H9 (cell line): ENCODE data around the gene CARS1. TPM values are rescaled to one million over a fixed set of nuclear protein-coding genes. Genes with fewer than 3 reads are reported as not detected.

ENCODE experiments used
- DNase-seq: peaks from one replicate; pipeline ENCODE4 v3.0.0-alpha.2; 2017
- H2AFZ ChIP-seq: one replicate; pipeline ENCODE4 v1.6.1; 2013; ENCODE audit warnings: mild to moderate bottlenecking, low read length, control low read depth, moderate library complexity
- H2AK5ac ChIP-seq: 2 replicates; pipeline ENCODE4 v1.6.1; 2013; ENCODE audit warnings: low read length, control low read depth, mixed read lengths; ENCODE audit not compliant: insufficient read length
- H2BK120ac ChIP-seq: one replicate; pipeline ENCODE4 v1.6.1; 2013; ENCODE audit warnings: low read depth, mild to moderate bottlenecking, low read length, control low read depth, inconsistent platforms; ENCODE audit not compliant: poor library complexity, severe bottlenecking
- H2BK12ac ChIP-seq: 2 replicates; pipeline ENCODE4 v1.6.1; 2013; ENCODE audit warnings: low read length, control low read depth, mixed read lengths, low read depth; ENCODE audit not compliant: insufficient read length
- H2BK15ac ChIP-seq: 2 replicates; pipeline ENCODE4 v1.6.1; 2013; ENCODE audit warnings: low read depth, low read length, control low read depth
- H2BK20ac ChIP-seq: one replicate; pipeline ENCODE4 v1.6.1; 2013; ENCODE audit warnings: low read depth, mild to moderate bottlenecking, low read length, control low read depth, inconsistent platforms; ENCODE audit not compliant: poor library complexity, severe bottlenecking
- H2BK5ac ChIP-seq: 2 replicates; pipeline ENCODE4 v1.6.1; 2013; ENCODE audit warnings: low read length, control low read depth, mixed read lengths; ENCODE audit not compliant: insufficient read length
- H3K14ac ChIP-seq: 2 replicates; pipeline ENCODE4 v1.6.1; 2013; ENCODE audit warnings: low read length, control low read depth; ENCODE audit not compliant: insufficient read depth
- H3K18ac ChIP-seq: 2 replicates; pipeline ENCODE4 v1.6.1; 2013; ENCODE audit warnings: low read depth, mild to moderate bottlenecking, mixed read lengths, low read length, control low read depth; ENCODE audit not compliant: insufficient read length
- H3K23ac ChIP-seq: 2 replicates; pipeline ENCODE4 v1.6.1; 2013; ENCODE audit warnings: low read length, control low read depth, mixed read lengths, low read depth; ENCODE audit not compliant: insufficient read length
- H3K23me2 ChIP-seq: 2 replicates; pipeline ENCODE4 v1.6.1; 2013; ENCODE audit warnings: low read depth, mild to moderate bottlenecking, mixed read lengths, low read length, control low read depth; ENCODE audit not compliant: insufficient read length, poor library complexity, severe bottlenecking
- H3K27ac ChIP-seq: 2 replicates; pipeline ENCODE4 v1.5.1; 2013; ENCODE audit warnings: low read length, control low read depth, mixed read lengths, low read depth; ENCODE audit not compliant: insufficient read length
- H3K27me3 ChIP-seq: 2 replicates; pipeline ENCODE4 v1.6.1; 2013; ENCODE audit warnings: low read length, control low read depth, inconsistent platforms; ENCODE audit not compliant: insufficient read depth
- H3K4ac ChIP-seq: 2 replicates; pipeline ENCODE4 v1.6.1; 2013; ENCODE audit warnings: low read depth, mild to moderate bottlenecking, control low read depth, inconsistent platforms, low read length, moderate library complexity
- H3K4me1 ChIP-seq: 2 replicates; pipeline ENCODE4 v1.6.1; 2013; ENCODE audit warnings: low read length, control low read depth, inconsistent platforms; ENCODE audit not compliant: insufficient read depth
- H3K4me2 ChIP-seq: 2 replicates; pipeline ENCODE4 v1.6.1; 2013; ENCODE audit warnings: low read length, control low read depth, mixed read lengths; ENCODE audit not compliant: insufficient read length, insufficient read depth
- H3K56ac ChIP-seq: 2 replicates; pipeline ENCODE4 v1.6.1; 2013; ENCODE audit warnings: low read depth, mild to moderate bottlenecking, mixed read lengths, low read length, control low read depth; ENCODE audit not compliant: insufficient read length
- H3K79me1 ChIP-seq: 2 replicates; pipeline ENCODE4 v1.6.1; 2013; ENCODE audit warnings: low read depth, mild to moderate bottlenecking, moderate library complexity, low read length, control low read depth, inconsistent platforms; ENCODE audit not compliant: insufficient read depth, poor library complexity, severe bottlenecking
- H3K79me2 ChIP-seq: 2 replicates; pipeline ENCODE4 v1.6.1; 2013; ENCODE audit warnings: low read length, control low read depth, inconsistent platforms; ENCODE audit not compliant: insufficient read depth
- H3K9ac ChIP-seq: 2 replicates; pipeline ENCODE4 v1.6.1; 2013; ENCODE audit warnings: low read length, control low read depth, mixed read lengths; ENCODE audit not compliant: insufficient read length; ENCODE audit errors: extremely low read depth
- H3K9me3 ChIP-seq: one replicate; pipeline ENCODE4 v1.6.1; 2013; ENCODE audit warnings: low read depth, low read length, inconsistent platforms; ENCODE audit not compliant: control insufficient read depth
- H3T11ph ChIP-seq: one replicate; pipeline ENCODE4 v1.6.1; 2013; ENCODE audit warnings: mild to moderate bottlenecking, low read length, control low read depth, inconsistent platforms
- H4K20me1 ChIP-seq: one replicate; pipeline ENCODE4 v1.6.1; 2013; ENCODE audit not compliant: control insufficient read depth, insufficient read length, insufficient read depth
- H4K5ac ChIP-seq: 2 replicates; pipeline ENCODE4 v1.6.1; 2013; ENCODE audit warnings: low read depth, mild to moderate bottlenecking, mixed read lengths, low read length, control low read depth; ENCODE audit not compliant: insufficient read length
- H4K8ac ChIP-seq: replicated peaks from 2 replicates; pipeline ENCODE4 v1.6.1; 2013; ENCODE audit warnings: low read length, control low read depth, mixed read lengths, low read depth; ENCODE audit not compliant: insufficient read length
- H4K91ac ChIP-seq: 2 replicates; pipeline ENCODE4 v1.6.1; 2013; ENCODE audit warnings: low read depth, mild to moderate bottlenecking, moderate library complexity, mixed read lengths, low read length, control low read depth; ENCODE audit not compliant: insufficient read length
- H3K27ac Mint-ChIP-seq, 3 experiments: 2 replicates in 2 of 3; 3 replicates in 1 of 3; pipeline ENCODE4 v1.8.0; 2020 to 2021; ENCODE audit warnings: mixed read lengths in 3 of 3, mild to moderate bottlenecking in 1 of 3, moderate library complexity in 1 of 3
- H3K27me3 Mint-ChIP-seq: 2 replicates; pipeline ENCODE4 v1.8.0; 2021; ENCODE audit warnings: low read depth, mild to moderate bottlenecking, moderate library complexity, mixed read lengths
- H3K36me3 Mint-ChIP-seq, 3 experiments: 2 replicates in 2 of 3; 3 replicates in 1 of 3; pipeline ENCODE4 v1.8.0; 2020 to 2021; ENCODE audit warnings: low read depth in 3 of 3, mixed read lengths in 3 of 3; ENCODE audit not compliant: insufficient read depth in 1 of 3
- H3K4me1 Mint-ChIP-seq, 2 experiments: 2 replicates each; pipeline ENCODE4 v1.8.0; 2020; ENCODE audit warnings: mixed read lengths in 2 of 2
- H3K4me3 Mint-ChIP-seq, 2 experiments: 2 replicates in 1 of 2; 3 replicates in 1 of 2; pipeline ENCODE4 v1.8.0; 2020 to 2021; ENCODE audit warnings: mild to moderate bottlenecking in 2 of 2, mixed read lengths in 2 of 2, moderate library complexity in 1 of 2
- H3K9me3 Mint-ChIP-seq, 2 experiments: 2 replicates in 1 of 2; 3 replicates in 1 of 2; pipeline ENCODE4 v1.8.0; 2020; ENCODE audit warnings: mild to moderate bottlenecking in 2 of 2, mixed read lengths in 2 of 2, moderate library complexity in 1 of 2
- CTCF ChIP-seq: fragments of 200-600 bp; sonication (generic); conservative IDR thresholded peaks from 3 replicates; pipeline ENCODE4 v1.8.0; 2021; ENCODE audit warnings: antibody characterized with exemption, mild to moderate bottlenecking
- WGBS: extraction: QIAGEN DNeasy Blood & Tissue Kit; methylation state at CpG from one replicate; pipeline ENCODE4 v1.1.7; 2013; ENCODE audit warnings: missing lambda C conversion rate, low lambda C conversion rate, mixed read lengths; ENCODE audit not compliant: insufficient read length; ENCODE audit errors: extremely low coverage; 5-methylcytosine and 5-hydroxymethylcytosine counted together
- total RNA-seq: library from RNA; stranded (reverse); gene quantifications from 2 replicates; pipeline ENCODE4 v1.2.1, GENCODE V29; 2021

The CARS1 gene
- total RNA-seq, 1 experiment from 2014 or later = 92.3 TPM

- Histone ChIP-seq H3K4me1 (peaks cover 4% of the 10 kb centered on the region; the same call in 1 of the 2 replicates), H2BK120ac (no peak overlapping the region), H3K56ac (no peak overlapping the region), H3K27me3 (no peaks in the 10 kb centered on the region), H3K27ac (no peak overlapping the region), H2BK12ac (no peak overlapping the region), H3K18ac (no peak overlapping the region), H4K8ac (no peak overlapping the region), H3K23ac (no peak overlapping the region), H2BK5ac (no peak overlapping the region), H4K91ac (no peak overlapping the region), H3K79me2 (peaks cover under 1% of the 10 kb centered on the region), H2BK15ac (no peak overlapping the region), H2AK5ac (no peak overlapping the region), H4K5ac (no peak overlapping the region), H3K4ac (no peak overlapping the region), H3K14ac (no peak overlapping the region), H3K9me3 (no peaks in the 10 kb centered on the region), H4K20me1 (no peaks in the 10 kb centered on the region), H3K4me2 (no peak overlapping the region), H2BK20ac (no peak overlapping the region), H3K23me2 (no peaks in the 10 kb centered on the region), H2AFZ (no peak overlapping the region), H3K9ac (no peak overlapping the region), H3T11ph (no peak overlapping the region), H3K79me1 (no peaks in the 10 kb centered on the region)
- no CpG with 5 or more reads among the region's 5 CpGs for WGBS
- Mint-ChIP-seq H3K27ac (peak overlapping the region; percentile 6 to 91 (median 80); a peak in 4 of 7 replicates), H3K4me1 (peaks cover 31 to 33% of the 10 kb centered on the region in 2 experiments), H3K36me3 (peaks cover 58 to 94% (median 82%) of the 10 kb centered on the region in 3 experiments), H3K4me3 (no peak overlapping the region), H3K9me3 (no peaks in the 10 kb centered on the region), H3K27me3 (no peaks in the 10 kb centered on the region)
- no peak for TF ChIP-seq CTCF
- DNase-seq = no peak
These were observed 96.1 kb downstream of the CARS1 start for GRCh38 chr11:2961080-2961479.
